Fibroblast of peridontal ligament (primary cell): Measurements from ENCODE around the gene EMB.
"Not testable (repeated sequence)": the region's sequence is repeated elsewhere in the genome, so short reads cannot be mapped to it uniquely, and the experiment has no call there.

Experiments
- DNase-seq: peaks from one replicate; pipeline ENCODE4 v3.0.0-alpha.2; 2010; ENCODE audit errors: extremely low read depth

EMB gene

DNA sequence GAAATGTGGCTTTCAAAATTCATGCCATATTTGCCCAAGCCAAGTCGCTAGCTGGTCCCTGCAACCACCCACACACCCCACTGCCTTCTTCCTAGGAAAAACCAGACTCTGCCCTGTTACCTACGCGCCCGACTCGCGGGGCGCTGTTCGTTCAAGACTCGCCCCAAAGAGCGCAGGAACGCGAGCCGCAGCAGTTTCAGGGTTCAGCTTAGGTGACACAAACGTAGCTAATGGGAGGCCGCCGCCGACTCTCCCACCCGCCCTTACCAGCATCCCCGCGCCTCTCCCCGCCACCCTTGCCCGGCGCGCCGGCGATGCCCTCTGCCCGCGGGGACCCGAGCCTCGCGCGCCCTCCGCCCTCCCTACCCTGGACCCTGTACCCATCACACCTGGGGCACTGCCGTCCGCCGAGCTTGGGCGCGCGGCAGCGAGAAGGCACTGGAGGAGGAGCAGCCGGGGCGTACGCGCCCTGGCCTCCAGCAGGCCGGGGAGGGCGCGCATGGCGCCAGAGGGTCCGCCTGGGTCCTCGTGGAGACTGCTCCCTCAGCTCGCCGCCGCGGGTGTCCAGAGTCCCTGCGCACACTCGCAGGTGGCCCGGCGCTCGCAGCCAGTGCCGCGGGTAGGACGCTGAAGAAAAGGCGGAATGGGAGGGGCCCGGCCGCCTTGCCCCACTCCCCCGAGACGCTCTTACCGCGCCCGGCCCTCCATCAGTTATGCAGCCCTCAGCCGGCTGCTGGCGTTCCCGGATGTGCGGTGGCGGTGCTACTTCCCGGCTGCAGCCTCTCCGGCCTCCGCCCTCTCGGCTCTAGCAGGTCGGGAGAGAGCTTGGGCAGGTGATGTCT is at the start of gene EMB:
Gene EMB (minus strand): TSS at position 638 of the 842 bp plus-strand sequence. CDS start 137 bp downstream, at position 501.
- DNase-seq: no peak

GRCh38 chr5:50489491-50489890 is 48.4 kb upstream of the EMB start:
- not testable (repeated sequence) for DNase-seq

DNA sequence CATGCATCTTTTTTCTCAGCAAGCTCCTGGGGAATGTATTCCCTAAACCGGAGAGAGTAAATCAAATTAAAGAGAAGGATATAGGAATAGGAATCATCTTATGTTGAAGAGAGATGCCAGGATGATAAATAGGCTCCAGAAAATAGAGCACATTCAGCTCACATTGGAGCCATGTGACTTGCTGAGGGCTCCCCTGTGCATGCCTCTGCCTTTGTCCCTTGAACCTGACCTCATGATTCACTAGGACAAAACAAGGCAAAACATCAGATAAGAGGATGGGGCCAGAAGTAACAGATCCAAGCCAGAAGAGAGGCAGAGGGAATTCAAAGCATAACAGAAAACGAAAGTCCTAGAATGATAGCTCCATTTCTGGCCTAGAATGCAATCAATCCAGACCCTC is 37.7 kb upstream of the EMB start:
- not testable (repeated sequence) for DNase-seq

GRCh38 chr5:50476549-50476948 is 35.5 kb upstream of the EMB start:
- no peak for DNase-seq

DNA sequence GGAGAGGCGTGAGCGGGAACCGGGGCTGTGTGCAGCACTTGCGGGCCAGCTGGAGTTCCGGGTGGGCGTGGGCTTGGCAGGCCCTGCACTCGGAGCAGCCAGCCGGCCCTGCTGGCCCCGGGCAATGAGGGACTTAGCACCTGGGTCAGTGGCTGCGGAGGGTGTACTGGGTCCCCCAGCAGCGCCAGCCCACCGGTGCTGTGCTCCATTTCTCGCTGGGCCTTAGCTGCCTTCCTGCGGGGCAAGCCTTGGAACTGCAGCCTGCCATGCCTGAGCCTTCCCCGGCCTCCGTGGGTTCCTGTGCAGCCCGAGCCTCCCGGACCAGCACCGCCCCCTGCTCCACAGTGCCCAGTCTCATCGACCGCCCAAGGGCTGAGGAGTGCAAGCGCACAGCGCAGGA is 23.9 kb upstream of the EMB start:
- not testable (repeated sequence) for DNase-seq

- DNase-seq: no peak
Measured at GRCh38 chr5:50463726-50464125, 22.6 kb upstream of the EMB start.

- no peak for DNase-seq
Measured at GRCh38 chr5:50463047-50463446, 22.0 kb upstream of the EMB start.

DNA sequence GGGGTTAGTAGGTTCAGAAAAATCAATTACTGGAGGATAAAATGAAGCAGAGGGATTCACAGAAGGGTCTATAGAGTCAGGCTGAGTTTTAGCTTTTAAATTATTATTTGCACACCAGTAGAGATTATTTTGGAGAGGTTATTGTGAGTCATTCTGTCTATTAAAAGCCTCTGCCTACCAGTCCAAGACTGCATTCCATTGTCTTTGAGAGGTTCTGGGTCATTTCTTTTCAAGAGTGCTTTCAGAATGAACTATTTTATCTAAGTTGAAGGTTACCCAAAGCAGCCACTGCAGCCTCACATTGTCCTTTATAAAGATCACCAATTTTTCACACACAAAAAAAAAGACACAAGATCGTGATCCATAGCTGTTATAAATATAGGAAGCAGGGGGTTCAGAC is 21.5 kb upstream of the EMB start:
- DNase-seq: not testable (repeated sequence)

DNA sequence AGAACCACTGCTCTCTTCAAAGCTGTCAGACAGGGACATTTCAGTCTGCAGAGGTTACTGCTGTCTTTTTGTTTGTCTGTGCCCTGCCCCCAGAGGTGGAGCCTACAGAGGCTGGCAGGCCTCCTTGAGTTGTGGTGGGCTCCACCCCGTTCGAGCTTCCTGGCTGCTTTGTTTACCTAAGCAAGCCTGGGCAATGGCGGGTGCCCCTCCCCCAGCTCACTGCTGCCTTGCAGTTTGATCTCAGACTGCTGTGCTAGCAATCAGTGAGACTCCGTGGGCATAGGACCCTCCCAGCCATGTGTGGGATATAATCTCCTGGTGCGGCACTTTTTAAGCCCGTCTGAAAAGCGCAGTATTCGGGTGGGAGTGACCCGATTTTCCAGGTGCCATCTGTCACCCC is 17.3 kb upstream of the EMB start:
- DNase-seq: not testable (repeated sequence)

GRCh38 chr5:50449241-50449640 is 8.2 kb upstream of the EMB start:
- DNase-seq: not testable (repeated sequence)

DNA sequence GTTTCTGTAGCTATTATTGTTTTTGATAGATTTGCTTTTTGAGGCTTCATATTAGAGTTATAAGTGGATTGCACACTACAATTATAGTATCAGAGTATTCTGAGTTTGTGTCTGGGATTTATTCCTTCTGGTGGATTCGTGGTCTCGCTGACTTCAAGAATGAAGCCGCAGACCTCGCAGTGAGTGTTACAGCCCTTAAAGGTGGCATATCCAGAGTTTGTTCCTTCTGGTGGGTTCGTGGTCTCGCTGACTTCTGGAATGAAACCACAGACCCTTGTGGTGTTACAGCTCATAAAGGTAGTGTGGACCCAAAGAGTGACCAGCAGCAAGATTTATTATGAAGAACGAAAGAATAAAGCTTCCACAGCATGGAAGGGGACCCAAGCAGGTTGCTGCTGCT is 6.9 kb upstream of the EMB start:
- DNase-seq: no peak

- no peak for DNase-seq
Measured at GRCh38 chr5:50447228-50447627, 6.1 kb upstream of the EMB start.

DNA sequence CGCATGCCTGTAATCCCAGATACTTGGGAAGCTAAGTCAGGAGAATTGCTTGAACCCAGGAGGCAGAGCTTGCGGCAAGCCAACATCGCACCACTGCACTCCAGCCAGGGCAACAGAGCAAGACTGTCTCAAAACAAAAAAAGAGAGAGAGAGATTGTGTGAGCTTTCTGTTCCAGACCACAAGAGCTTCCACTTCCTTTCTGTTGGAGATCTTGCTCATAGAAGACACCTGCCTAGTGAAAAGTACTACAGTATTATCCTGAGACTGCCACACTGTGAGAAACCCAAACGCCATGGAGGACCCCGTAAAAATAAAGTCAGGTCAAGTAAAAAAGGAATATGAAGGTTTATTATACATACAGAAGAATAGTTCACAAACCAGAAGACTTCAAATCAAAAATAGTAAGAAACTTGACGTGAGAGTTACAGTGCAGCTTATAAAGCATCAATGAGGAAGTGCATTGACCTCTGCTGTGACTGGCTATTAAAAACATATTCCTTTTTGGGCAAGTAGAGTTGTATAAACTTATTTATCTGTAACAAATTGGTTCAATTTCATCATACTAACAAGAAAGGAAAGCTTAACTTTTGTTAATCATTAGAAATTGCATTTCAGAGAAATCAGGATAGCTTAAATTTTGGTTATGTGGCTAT is 4.3 kb upstream of the EMB start:
- no peak for DNase-seq

DNA sequence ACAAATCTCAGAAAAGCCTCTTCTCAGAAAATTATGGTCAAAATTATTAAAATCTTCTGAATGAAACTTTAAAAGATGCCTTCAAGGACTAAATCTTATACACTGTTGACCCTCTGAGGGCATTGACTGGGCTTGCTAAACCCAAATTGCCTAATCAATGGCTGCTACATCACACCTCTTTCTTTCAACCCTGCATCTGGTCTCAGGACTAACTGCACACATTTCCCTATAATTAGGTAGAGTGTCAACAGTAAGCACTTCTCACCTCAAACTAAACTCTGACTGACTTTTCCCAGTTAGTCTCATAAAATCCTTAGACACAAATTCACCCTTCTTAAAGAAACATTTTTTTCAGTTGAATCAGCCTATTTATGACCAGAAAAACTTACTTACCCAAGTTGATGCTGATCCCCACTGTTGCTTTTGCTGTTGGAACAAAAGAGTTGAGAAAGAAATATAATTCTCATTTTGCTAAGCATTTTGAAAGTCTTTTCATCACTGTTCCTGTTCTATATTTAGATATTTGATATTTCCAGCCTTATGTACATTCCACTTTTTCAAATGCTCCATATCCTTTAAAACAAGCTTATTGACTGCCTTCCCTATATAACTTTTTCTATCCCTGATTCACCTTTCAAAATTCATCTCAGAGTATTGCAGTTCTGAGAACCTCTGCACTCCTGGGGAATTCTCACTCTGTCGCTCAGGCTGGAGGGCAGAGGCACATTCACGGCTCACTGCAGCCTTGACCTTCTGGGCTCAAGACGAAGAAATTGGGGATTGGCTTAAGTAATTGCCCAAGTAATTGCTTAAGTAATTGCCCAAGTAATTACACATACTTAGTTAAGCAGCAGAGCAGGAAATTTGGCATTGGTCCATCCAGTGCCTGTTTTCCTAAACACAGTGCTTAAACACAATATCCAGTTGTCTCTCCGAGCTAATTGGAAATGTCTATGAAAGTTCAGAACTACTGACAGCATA is 1.8 kb upstream of the EMB start:
- DNase-seq: not testable (repeated sequence)

GRCh38 chr5:50441493-50441955 is 436 bp upstream of the EMB start:
- no peak for DNase-seq

- DNase-seq: no peak
Measured at GRCh38 chr5:50439221-50439620, 1.9 kb downstream of the EMB start.

GRCh38 chr5:50438060-50438459 is 3.0 kb downstream of the EMB start:
- DNase-seq: not testable (repeated sequence)

DNA sequence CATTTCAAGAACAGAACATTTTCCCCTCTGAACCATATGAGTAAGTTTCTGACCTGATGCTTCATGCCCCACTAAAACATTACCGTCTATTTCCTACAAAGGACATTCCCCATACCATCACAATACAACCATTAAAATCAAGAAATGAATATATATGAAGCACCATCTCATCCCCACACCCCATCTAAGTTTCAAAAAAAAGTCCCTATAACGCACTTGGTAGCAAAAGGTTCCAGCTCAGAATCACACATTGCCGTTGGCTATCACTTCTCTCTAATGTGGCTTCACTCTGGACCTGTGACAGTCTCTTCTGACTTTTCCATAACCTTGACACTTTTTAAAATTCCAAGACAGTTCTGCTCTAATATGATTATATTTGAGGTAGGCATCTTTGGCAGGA is 5.9 kb downstream of the EMB start:
- DNase-seq: no peak

DNA sequence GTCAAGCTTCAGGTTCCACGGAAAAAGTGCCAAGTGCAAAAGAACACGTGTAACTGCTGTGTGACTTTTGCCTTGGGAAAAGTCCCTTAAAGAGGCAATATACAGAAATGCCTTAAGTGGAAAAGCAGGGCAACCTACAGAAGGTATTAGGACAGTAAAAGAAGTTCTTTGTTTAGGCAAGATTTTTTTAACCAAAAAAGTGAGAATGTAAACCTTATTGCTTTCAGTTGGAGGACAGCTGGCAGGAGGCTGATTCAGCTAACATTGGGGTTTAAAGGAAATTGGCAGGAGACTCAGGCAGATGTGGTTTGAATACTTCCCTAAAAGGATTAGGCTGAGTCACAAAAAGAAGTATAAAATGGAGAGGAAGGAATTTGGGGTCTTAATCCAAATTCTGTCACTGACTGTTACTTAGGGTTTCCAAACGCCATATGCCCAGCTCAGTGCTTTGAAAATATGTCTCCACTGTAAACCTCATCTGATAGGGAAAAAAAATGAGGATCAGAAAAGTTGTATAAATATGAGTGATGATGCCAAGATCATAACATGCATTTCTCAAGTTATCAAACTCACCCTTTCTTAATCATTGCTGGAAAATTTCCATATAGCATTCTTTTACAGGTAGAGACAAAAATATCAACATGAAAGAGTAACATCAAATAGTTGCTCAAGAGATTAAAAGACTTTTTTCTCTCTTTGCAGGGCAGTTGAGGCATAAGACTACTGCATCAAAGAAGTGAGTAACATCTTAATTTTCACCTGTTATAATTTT is 9.8 kb downstream of the EMB start:
- peak; percentile 7 for DNase-seq

DNA sequence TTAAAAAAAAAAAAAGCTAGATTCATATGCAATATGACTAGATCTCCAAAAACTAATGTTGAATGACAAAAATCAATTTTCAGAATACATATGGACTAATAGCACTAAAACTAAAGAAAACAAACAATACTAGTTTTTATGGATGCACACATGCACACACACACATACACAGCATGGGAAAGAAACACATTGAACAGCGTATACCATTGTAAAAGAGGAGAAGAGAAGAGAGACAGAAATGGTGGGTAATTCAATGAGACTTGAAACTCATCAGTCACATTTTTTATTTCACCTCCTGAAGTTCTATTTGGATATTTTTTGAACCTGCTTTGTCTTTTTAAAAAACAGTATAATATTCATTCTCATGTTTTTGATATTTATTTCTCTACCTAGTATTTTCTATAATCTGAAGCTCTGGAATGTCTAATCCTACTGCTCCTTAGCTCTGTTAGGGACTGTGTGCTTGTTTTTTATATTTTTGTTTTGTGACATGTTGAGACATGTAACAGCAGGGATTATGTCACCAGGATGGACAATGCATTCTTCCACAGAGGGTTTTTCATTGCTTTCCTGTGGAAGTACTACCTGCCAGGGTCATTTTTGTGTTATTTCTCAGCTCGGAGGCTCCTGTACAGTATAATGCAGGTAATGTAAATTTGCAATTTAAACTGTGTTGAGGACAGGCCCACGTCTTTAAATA is 17.8 kb downstream of the EMB start:
- DNase-seq: not testable (repeated sequence)
